SH-SY5Y (cell line): ENCODE measurements around the gene TCP11.

Source experiments
- GATA2 ChIP-seq: IDR thresholded peaks from 2 replicates; pipeline ENCODE4 v1.6.1; 2011; ENCODE audit warnings: mild to moderate bottlenecking, low read depth, low read length
- GATA3 ChIP-seq: IDR thresholded peaks from 2 replicates; pipeline ENCODE4 v1.6.1; 2011; ENCODE audit warnings: low read depth, mild to moderate bottlenecking, low read length, moderate library complexity

- no peak for TF ChIP-seq GATA3
- no peak for TF ChIP-seq GATA2
Measured at GRCh38 chr6:35177157-35177556, 36.0 kb upstream of the TCP11 start.
